GM04503 (cell line): ENCODE measurements around the gene CAMSAP1.
"Not testable (repeated sequence)": the region's sequence is repeated elsewhere in the genome, so short reads cannot be mapped to it uniquely, and the experiment has no call there.

ENCODE experiments used
- DNase-seq: peaks from one replicate; pipeline ENCODE4 v3.0.0-alpha.2; 2012; ENCODE audit warnings: low read depth

The CAMSAP1 gene

DNA sequence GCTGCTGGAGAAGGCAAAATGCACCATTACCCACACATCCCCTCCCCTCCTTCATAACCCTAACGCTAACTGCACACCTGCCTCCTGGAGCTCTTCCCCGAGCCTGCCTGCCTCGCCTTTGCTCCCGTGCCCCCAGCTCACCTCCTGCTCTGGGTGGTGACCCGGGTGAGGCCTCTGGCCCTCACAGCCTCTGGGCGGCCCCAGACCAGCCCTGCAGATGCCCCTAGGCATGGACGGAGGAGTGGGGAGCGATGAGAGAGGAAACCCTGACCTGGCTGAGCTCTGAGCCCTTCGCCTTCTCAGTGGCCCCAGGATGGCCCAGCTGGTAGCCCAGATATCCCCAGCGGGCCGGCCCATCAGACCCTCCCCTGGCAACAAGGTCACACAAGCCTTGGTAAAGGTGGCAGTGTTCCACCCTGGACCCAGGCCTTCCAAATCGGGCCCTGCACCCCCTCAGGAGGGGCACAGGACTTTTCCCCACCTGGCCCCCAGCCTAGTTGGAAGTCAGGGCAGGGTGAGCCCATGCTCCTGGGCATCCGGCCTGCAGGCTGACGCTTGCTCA lies 14.5 kb upstream of the CAMSAP1 start:
- DNase-seq = no peak

DNA sequence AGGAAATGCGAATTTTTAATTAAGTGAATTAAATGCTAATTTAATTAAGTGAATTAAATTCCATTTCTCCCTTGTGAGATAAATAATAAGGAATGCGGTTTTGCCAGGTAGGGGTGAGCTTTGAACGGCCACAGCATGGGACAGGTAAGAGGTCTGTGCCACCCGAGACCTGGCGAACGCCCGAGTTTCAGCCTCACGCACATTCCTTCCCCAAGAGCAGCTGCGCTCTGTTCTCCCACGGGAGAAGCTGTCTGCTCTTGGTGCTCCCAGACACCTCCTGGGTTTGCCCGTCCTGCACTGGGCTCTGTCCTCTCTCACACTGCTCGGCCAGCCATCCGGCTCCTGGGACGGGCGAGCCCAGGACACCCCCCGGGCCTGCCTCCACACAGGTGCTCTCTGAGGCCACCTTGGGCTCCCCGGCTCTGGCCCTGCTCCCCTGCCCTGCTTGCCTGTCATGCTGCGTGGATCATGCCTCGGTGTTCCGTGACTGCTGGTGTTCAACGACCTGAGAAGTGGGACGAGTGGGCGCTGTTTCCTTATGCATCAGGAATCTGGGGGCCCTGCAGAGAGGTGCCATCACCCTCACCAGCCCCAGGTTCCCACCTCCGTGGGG lies 13.7 kb upstream of the CAMSAP1 start:
- no peak for DNase-seq

DNA sequence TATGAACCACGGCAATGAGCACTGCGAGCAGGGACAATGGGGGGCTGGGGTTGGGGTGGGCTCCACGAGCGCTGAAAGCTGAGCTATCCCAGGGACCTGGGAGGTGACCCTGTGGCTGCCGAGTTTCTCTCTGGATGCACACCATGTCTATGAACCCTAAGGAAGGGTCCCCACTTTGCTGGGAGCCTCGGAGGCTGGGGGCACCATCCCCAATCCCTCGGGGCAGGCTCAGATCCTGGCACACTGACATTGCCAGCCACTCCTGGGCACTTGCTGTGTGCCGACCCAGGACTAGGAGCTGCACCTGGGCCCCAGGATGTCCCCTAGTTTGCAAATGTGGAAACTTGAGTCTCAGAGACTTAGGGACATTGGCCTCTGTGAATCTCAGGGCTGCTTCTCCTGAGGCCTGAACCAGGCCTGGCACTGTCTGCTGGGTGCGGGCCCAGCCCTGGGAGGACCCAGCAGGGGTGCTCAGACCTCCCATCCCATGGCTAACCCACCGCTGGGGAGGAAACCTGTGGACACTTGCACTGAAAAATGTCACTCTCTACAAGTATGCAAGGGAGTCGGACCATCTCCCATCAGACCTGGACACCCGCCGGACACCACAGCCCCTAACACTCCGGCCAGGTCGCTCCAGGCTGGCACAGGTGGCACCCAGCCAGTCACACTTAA lies 13.0 kb upstream of the CAMSAP1 start:
- DNase-seq = no peak

DNA sequence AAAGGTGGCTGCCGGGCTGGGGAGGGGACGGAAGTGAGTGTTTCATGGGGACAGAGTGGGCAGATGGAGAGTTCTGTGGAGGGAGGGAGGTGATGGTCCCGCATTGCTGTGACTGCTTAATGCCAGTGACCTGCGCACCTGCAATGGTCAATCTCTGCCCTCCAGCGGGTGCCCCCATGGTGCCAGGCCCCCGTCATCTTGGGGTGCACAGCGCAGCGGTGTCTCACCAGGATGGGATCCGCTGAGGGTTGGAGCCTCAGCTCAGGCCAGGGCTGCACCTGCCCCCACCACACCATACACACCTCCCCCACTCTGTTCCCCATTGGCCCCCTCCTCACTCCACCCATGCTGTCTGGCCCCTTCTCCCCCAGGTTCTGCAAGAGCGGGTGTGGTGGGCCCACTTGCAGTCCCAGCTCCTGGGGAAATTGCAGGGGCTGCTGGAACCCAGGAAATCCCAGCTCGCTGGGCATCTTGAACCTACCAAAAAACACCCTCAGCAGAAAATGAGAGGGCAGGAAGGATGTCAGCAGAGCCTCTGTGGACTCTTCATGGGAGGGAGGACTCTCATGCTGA lies 12.1 kb upstream of the CAMSAP1 start:
- no peak for DNase-seq

DNA sequence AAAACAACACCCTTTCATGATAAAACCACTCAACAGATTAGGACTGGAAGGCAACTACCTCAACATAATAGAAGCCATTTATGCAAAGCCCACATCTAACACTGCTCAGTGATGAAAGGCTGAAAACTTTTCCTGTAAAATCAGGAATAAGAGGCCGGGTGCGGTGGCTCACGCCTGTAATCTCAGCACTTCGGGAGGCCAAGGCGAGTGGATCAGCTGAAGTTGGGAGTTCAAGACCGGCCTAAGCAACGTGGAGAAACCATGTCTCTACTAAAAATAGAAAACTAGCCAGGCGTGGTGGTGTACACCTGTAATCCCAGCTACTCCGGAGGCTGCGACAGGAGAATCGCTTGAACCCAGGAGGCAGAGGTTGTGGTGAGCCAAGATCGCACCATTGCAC lies 8.9 kb upstream of the CAMSAP1 start:
- DNase-seq = not testable (repeated sequence)

DNA sequence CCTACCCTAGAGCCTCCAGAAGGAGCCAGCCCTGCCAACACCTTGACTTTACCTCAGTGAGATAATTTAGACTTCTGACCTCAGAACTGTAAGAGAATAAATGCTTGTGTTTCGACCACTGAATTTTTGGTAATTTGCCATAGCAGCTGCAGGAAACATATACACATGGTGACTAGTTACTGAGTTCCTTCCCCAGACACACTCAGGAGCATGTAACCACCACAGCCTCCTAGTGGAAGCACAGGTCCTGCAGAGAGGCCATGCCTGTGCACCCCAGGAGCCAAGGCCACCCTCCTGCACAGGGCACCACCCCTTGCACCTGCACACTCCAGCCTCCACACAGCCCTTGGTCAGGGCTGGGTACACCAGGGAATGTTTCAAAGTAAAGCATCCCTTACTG lies 7.6 kb upstream of the CAMSAP1 start:
- DNase-seq = no peak

DNA sequence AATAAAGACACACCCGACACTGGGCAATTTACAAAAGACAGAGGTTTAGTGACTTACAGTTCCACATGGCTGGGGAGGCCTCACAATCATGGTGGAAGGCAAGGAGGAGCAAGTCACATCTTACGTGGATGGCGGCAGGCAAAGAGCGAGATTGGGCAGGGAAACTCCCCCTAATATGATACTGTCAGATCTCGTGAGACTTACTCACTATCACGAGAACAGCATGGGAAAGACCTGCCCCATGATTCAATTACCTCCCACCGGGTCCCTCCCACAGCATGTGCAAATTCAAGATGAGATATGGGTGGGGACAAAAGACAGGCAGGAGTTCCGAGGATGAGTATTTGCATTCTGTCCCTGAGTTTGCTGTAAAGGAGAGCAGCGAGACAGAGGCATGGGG lies 3.9 kb upstream of the CAMSAP1 start:
- not testable (repeated sequence) for DNase-seq

DNA sequence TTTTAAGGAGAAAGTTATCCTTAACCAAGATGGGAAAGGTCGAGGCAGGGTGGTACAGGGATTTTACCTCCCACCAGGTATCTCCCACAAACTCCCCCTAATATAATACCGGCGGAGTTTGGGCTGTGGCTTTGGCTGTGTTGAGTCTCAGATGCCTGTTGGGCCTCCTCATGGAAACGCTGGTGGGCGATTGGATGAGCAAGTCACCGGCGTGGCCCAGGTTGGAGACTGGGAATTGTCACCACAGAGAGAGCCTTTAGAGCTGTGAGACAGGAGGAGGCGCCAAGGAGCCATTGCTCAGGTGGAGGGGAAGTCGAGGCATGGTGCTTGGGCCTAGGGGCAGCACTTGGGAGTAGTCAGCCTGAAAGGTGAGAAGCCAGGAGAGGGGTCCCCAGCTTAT lies 3.4 kb upstream of the CAMSAP1 start:
- no peak for DNase-seq

DNA sequence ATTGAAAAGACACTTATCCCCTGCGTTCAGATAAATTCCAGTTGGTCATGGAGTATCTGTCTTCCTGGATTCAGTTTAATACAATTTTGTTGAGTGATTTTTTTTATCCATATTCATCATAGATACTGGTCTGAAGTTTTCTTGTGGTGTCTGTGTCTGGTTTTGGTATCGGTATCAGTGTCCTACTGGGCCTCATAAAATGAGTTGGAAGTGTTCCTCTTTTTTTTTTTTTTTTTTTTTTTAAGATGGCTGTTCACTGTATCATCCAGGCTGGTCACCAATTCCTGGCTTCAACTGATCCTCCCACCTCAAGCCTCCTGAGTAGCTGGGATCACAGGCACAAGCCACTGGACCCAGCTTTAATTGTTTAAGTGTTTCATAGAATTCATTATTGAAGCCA lies 2.9 kb upstream of the CAMSAP1 start:
- DNase-seq = no peak

DNA sequence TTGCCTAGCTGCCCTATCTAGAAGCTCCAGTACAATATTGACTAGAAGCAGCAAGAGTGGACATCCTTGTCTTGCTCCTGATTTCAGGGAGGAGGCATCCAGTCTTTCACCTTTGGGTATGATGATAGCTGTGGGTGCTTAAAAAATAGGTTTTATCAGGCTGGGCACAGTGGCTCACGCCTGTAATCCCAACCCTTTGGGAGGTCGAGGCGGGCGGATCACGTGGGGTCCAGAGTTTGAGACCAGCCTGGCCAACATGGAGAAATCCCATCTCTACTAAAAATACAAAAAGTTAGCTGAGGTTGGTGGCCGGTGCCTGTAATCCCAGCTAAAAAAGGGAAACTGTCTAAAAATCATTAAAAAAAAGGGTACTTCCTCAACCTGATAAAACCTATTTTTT lies 2.0 kb upstream of the CAMSAP1 start:
- no peak for DNase-seq

DNA sequence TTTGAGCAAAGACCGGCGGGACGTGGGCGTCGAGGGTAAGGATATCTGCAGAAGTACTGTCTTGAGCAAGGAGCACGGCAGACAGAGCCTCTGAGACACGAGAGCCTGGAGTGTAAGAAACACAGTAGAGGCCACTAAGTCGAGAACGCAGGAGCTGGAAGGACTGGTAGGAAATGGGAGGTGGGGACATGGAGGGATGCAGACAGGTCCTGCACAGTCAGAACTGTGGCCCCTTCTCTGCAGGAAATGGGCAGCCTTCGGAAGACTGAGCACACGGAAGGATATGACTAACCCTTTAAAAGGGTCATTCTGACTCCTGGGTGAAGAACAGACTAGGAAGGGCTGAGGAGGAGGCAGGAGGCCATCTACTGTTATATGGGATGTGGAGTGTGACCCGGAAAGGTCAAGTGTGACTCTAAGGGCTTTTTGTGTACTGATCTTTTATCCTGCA lies 1.4 kb upstream of the CAMSAP1 start:
- no peak for DNase-seq

DNA sequence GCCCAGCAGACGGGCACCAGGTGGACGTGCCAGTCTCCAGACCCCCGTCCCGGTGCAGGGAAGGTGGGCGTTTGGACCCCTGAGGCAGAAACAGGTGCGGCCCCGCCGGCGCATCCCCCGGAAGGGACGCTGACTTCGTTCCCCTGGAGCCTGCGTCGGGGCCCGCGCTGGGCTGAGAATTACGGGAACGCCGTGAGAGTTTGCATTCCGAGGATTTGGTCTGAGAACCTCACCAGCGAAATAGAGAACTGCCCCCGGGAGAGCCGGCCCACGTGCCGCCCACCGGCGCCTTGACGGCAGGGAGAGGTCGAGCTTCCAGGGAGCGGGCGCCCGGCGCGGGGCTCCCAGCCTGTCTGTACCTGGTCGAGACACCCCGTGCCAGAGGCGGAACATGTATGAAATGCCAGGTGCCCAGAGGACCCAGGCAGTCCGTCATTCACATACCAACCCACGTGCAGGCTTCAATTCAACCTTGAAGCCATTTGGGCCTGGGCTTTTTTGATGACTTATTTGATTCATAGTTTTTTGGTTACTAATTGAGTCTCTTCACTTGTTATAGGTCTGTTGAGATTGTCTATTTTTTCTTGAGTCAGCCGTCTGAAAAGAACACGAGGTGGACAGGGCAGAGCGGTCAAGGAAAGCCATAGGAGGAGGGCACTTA lies 877 bp upstream of the CAMSAP1 start:
- no peak for DNase-seq

DNA sequence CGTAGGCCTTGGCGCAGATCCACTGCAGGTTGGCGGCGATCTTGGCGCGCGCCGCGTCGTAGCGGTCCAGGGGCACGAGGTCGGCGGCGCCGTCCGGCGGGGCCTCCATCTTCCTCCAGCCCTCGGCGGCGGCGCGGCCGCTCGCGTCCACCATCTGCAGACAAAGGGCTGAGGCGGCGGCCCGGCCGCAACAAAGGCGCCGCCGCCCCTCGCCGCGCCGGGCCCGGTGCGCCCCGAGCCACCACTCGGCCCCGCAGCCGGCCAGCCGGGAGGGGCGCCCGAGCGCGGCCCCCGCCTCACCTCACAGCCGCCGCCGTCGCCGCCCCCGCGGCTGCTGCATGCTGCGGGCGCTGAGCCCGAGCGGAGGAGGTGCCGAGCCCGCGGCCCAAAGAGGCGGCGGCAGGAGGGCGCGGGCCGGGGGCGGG lies 328 bp downstream of the CAMSAP1 start:
- DNase-seq = no peak

DNA sequence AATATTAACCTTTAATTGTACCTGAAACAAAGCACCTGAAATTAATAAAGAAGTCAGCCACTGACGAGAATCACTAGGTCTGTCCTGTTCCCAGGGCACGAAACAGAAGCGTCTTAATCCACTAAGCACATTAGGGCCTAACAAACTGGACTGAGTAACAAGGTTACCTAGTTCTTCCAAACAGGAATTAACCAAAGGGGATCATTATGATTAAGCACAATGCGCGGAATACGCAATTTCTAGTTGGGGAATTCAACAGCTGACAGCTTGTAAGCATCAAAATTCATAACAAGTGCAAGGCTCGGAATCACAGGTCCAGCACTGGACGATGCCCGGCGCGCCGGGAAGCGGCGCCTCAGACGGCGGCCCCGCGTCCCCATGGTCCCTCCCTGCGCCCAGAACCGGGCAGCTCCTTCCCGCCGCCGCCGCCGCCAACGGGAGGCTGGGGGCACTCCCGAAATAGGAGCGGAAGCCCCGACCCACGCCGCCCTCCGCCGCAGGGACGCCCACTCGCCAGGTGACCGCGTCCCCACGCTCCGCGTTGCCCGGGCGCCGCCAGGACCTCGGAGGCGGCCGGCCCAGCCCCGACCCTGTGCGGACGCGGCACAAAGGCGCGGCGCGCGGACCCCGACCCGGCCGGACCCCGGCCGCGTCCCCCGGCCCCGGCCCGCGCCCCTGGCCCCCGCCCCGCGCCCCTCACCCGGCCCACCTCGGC lies 898 bp downstream of the CAMSAP1 start:
- DNase-seq = no peak

DNA sequence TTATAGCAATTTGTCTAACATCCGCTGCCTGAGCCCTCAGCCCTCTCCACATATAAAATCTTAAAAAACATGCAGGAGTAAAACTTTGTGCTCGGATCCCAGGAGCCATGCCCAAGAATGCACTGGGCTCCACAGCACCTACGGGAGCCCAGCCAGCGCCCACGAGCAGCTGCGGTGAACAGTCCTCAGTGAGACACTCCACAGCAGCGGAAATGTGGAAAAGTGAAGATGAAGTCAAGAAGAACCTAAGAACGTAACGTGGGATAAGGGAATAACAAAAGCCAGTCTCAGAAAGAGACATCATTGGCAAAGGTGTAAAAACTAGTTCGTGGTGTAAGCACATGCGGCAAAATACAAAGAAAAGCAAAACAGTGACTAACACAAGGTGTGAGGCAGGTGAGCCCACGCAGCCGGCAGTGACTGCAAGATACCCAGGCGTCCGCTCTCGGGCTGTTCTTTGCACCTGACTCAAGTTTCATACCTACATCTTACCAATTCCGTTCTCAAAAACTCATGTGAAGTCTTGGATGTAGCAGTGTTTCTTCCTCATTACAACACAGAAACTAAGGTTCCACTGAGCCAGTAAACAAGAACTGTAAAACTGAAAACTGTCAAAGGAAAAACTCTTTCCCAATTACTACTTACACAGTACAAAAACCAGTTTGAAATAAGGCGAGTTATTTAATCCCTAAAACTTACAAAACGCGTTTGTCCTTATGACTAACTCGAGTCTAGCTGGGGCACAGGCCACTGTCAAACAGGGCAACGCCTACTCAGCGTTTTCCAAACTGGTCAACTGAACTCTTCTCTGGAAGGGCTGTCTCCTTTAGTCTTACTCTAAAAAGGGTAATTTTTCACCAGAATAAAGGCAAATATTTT lies 1.7 kb downstream of the CAMSAP1 start:
- DNase-seq = no peak

DNA sequence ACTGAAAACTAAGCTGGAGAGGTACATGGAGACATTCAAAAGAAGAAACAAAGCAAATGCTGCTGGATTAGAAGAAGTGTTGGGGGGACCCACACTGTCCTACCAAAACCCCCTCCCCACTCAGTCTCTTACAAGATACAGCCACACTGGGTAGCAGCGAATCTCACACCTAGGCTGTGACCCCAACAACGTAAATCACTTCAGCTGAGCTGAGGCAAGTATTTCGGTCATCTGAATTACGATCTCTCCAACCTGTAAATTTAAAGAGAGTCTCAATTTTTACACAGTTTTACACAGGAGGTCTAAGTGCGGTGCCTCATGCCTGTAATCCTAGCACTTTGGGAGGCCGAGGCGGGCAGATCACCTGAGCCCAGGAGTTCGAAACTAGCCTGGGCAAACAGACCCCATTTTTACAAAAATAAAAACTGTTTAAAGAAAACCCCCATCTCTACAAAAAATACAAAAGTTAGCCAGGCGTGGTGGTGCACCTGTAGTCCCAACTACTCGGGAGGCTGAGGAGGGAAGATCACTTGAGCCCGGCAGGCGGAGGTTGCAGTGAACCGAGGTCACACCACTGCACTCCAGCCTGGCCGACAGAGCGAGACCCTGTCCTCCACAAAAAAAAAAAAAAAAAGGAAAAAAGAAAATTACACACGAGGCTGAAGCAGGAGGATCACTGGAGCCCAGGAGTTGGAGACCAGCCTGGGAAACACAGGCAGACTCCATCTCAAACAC lies 3.4 kb downstream of the CAMSAP1 start:
- no peak for DNase-seq

DNA sequence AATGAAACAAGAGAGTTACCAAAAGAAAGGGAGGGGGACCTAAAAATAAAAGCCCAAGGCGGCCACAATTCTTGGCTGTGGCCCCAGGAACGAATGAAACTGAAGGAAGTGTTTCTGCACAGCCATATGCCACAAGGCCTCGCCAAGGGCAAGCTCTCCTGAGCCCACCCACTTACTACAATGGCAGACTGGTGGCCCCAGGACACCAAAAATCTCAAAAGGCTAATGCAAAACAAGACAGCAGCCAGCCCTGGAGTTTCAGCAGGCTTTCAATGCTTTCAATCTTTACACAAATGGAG lies 4.0 kb downstream of the CAMSAP1 start:
- DNase-seq = no peak

DNA sequence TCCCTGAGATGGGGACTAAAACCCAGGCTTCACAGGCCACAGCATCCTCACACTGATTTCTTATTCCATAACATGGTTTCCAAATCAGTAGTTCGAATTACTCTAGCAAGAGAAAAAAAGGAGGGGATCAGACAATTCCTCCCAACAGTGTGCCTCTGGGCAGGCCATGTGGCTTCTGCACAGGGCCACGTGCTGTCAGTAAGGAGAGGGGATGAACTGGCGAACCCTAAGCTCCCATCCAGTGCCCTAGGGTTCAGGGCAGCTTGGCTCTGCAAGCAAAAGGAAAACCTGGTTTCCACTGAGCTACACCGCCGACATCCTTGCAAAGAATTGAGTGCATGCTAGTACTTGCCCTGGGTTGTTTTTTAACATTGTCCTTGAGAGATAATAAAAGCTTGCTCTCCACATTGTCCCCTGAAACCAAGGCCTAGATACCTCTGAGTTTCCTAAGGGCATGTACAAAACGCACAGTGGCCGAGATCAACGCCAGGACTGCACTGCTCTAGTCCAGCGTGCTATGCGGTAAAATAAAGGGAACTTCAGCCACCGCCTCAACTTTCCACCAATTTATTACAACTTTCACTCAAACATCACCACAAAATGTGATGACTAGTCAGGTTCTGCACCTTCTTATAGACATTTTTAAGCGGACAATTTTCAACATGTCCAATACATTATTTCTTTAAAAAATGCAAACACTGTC lies 4.5 kb downstream of the CAMSAP1 start:
- no peak for DNase-seq

DNA sequence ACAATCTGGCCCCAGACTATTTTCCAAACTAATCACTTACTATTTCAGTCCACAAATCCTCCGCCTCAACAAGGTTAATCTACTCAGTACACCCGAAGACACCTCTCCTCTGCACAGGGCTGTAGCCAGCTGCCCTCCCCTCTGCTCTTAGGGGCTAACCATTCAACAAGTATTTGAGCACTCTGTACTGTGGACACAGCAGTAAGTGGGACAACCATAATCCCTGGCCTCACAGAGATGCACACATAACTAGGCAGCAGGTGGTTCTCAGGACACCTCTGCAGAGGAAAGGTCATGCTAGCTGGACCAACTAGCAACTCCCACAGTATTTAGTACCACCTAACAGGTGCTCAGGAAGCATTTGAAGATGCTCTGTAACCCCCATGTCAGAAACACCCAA lies 5.5 kb downstream of the CAMSAP1 start:
- DNase-seq = no peak
